GM18520 (cell line): ENCODE results near the gene TSC2.
"Not testable (repeated sequence)": the region's sequence is repeated elsewhere in the genome, so short reads cannot be mapped to it uniquely, and the experiment has no call there.

Source experiments
- ATAC-seq: cut with Tn5 transposase; IDR thresholded peaks from one replicate; pipeline ENCODE4 v1.9.1; 2021; ENCODE audit not compliant: unreplicated experiment

The TSC2 gene

DNA sequence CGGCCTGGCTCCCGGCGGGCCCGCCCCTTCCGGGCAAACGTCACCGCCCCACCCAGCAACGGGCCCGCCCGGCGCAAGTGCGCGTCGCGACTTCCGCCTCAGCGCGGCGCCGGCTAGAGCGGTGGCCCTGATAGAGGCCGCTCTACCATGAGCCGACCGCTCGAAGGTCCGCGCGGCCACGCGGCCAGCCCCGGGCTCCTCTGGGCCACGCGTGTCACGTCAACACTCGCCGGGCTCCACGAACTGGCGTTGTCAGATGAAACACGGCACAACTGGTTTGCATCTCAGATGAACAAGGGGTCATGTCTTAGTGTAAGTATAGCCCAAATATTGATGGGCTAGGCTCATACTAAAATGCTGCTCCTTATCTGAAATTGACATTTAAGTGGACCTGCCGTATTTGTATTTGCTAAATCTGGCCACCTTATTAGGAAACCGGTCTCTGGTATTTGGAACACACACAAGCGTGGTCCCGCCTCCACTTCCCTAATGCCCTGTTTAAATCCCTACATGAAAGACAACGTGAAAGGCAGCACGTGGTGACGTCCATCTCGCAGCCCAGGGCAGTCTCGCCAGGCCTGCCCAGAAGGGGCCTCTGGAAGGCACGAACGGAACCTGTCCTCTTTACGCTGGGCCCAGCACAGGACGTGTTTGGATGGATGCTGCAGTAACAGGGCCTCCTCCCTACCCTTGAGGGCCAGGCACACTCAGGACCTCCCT is 37.8 kb upstream of the TSC2 start, which contains the start of gene ZNF598:
TSS of gene ZNF598 (minus strand) at position 31 of the 720 bp plus-strand sequence.
- ATAC-seq = peak; percentile 71

DNA sequence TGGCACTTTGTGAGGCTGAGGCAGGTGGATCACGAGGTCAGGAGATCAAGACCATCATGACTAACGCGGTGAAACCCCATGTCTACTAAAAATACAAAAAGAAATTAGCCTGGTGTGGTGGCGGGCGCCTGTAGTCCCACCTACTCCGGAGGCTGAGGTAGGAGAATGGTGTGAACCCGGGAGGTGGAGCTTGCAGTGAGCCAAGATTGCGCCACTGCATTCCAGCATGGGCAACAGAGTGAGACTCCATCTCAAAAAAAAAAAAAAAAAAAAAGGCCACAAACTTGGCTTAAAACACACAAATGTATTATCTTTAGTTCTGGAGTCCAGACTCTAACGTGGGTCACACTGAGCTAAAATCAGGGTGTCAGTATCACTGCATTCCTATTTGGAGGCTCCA is 36.1 kb upstream of the TSC2 start:
- ATAC-seq = not testable (repeated sequence)

DNA sequence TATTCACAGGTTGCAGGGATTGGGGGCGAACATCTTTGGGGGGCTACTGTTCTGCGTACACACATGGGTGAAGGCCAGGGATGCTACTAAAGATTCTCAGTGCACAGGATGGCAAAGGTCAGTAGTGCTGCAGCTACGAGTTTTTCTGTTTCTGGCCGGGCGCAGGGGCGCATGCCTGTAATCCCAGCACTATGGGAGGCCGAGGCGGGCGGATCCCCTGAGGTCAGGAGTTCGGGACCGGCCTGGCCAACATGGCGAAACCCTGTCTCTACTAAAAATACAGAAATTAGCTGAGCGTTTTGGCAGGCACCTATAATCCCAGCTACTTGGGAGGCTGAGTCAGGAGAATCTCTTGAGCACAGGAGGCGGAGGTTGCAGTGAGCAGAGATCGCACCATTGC is 34.3 kb upstream of the TSC2 start:
- no peak for ATAC-seq

DNA sequence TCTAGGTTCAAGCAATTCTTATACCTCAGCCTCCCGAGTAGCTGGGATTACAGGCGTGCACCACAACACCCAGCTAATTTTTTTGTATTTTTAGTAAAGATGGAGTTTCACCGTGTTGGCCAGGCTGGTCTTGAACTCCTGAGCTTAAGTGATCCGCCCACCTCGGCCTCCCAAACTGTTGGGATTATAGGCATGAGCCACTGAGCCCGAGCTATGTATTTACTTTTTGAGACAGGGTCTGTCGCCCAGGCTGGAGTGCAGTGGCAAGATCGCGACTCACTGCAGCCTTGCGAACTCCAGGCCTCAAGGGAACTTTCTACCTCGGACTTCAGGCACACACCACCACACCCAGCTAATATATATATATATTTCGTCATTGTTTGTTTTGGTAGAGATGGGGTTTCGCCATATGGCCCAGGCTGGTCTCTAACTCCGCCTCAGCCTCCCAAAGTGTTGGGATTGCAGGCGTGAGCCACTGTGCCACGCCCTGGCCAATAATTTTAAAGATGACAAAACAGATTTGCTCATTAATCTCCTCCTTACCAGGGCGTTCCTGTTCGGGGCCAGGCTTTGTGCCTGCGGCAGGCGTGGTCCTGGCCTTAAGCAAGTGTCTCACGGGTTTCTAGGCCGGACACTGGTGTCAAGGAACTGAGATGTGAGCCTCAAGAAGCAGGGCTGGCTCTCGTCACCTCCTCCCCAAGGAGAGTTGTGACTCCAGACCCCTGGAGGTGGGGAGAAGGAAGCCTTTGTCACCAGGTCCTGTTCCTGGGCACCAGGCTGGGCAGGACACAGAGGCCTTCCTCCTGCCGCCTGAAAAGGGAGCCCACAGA is 32.5 kb upstream of the TSC2 start:
- no peak for ATAC-seq

DNA sequence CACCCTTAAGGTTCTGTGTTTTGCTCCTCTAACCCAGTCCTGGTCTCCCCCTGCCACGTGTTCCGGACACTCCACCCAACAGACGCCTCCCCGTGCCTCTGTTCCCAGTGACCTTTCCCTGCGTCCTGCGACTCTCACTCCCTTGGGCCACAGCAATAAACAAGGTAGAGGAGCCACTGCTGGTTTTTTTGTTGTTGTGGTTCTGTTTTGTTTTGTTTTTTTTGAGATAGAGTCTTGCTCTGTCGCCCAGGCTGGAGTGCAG is 31.9 kb upstream of the TSC2 start:
- ATAC-seq = no peak

DNA sequence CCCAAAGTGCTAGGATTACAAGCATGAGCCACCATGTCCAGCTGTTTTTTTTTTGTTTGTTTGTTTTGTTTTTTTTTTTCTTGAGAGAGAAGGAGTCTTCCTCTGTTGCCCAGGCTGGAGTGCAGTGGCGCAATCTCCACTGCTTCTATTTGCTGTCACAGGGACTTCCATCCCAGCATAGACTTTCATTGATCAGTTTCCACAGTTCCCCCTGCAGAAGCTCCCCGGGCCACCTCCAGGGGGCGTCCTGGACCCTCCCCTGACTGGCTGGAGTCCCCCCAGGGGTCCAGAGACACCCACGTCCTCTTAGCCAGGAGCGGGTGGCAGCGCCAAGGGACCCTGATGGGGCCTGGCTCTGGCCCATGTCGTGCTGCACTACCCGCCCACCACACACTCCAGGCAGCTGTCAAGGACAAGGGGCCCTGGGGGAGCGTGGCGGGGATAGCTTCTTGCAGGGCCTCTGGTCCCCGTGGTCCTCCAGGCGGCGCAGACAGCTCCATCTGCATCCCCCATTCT is 31.3 kb upstream of the TSC2 start:
- ATAC-seq = no peak

DNA sequence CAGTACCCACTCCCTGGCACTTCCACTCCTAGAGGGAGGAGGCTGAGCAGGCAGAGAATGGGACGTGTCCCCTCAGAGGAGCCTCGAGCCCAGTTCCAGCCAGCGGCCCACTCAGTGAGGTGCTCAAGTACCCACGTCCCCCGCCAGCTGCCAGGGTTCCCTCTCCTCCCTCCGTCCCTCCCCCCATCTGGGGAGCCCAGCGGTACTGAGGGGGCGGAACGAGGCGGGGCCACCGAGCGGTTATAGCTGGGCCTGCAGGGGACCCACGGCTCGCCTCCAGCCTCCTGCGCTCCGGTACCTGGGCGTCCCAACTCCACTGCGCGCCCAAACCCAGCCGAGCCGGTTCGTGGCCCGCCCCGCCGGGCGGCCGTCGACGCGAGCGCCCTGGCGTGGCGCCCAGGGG is 28.3 kb upstream of the TSC2 start, which contains the start of gene NPW:
TSS of gene NPW (plus strand) at position 268 of the 403 bp plus-strand sequence.
- no peak for ATAC-seq

DNA sequence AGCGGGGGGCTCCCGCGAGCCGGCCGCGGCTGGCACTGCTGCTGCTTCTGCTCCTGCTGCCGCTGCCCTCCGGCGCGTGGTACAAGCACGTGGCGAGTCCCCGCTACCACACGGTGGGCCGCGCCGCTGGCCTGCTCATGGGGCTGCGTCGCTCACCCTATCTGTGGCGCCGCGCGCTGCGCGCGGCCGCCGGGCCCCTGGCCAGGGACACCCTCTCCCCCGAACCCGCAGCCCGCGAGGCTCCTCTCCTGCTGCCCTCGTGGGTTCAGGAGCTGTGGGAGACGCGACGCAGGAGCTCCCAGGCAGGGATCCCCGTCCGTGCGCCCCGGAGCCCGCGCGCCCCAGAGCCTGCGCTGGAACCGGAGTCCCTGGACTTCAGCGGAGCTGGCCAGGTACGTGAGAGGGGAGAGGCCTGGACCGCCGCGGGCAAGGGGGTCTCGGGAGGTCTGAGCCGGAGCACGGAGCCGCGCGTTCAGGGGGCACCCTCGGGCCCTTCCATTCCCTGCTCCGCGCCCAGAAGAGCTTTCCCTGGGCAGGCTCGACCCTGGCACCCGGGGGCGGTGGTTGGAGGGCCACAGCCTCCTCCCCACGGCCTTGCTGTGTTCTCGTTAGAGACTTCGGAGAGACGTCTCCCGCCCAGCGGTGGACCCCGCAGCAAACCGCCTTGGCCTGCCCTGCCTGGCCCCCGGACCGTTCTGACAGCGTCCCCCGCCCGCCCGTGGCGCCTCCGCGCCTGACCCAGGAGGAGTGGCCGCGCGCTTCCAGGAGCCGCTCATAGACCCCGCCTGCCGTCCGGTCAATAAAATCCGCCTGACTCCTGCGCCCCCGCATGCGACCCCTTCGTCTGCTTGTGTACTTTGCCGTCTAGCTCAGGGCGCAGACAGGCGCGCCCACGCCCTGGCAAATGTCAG is 27.6 kb upstream of the TSC2 start:
- ATAC-seq = no peak

DNA sequence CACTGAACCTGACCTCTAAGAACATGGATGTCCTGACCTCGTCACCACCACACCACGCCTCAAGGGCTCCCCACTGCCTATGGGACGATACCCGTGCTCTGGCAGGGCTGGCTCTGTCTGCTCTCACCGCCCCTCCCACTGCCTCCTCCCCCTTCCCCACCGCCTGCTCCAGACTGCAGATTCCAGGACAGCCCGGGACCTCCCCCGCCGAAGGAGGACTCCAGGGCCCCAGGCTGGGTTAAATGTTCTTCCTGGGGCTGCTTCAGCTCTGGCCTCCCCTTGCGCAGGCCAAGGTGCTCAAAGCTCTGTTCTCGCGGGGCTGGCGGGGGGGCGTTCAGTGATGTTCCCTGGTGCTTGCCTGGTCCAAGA is 25.1 kb upstream of the TSC2 start:
- ATAC-seq = no peak

DNA sequence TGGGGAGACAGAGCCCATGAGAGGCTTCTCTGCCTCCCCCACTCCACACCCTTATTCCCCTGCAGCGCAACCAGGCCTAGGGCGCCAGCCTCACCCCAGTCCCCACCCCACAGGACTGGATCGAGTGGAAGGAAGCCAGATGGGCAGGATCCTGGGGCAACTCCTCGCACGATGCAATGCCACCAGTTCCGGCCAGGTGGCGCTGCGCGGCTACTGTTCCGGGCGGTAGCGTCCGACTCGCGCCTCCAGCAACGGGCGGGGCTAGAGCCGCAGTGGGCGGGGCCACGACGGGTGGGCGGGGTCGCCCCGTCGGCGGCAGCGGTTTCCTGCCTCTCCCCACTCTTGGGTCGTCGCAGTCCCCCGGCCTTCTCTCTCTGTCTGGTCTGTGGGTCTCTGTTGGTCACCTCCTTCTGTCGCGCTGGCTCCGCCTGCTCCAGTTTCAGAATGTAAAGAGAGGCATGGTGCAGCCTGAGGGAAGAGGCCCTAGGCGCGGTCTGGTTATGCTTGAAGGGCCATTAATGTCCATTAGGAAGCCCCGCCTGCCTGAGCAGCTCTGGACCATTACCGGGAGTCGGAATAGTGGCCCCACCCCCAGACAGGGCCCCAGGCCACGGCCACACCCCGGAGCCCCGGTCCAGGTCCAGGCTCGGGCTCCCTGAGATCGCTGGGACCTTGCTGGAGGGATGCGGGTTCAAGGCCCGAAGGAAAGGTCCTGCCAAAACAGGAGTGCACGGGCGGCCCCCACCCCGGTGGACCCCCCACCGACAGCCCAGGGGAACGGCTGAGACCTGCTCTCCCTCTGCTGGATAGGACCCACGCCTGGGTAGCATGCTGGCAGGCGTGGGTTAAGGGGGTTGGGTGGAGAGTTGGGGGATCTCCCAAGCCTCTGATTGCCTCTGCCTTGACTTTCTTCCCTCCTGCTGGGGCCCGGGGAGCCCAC is 24.4 kb upstream of the TSC2 start:
- peak; percentile 78 for ATAC-seq

DNA sequence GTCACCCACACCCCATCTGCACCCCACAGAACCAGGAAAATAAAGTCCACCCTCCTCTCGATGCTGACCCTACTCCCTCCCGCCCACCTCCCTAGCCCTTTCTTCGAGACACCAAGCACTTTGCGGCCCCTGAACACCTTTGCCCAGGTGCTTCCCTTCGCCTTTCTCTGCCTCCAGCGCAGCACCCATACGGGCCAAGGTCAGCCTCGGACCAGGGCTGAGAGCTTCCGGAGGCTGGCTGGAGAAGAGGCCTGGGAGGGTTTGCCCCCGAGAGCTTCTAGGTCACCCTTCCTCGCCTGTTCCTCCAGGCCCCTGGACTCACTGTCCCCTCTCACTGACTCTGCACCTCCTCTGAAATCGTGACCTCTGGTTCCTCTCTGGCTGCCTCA is 23.8 kb upstream of the TSC2 start:
- no peak for ATAC-seq

DNA sequence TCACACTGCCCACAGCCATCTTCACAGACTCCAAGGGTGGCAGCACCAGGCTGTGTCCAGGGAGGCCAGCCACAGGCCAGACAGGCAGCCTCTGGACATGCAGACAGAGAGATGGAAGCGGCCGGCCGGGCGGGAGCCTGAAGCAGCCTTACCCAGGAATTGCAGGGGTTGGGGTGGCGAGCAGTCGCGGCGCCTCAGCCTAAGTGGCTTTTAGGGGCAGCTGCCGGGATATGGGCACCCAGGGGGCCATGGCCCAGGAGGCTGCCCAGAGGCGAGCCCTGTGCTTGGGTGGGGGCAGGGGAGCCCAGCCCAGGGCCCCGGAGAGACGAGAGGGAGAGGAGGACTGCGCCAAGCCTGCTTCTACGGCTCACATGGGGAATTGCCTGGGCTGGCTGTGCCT is 22.5 kb upstream of the TSC2 start:
- no peak for ATAC-seq

DNA sequence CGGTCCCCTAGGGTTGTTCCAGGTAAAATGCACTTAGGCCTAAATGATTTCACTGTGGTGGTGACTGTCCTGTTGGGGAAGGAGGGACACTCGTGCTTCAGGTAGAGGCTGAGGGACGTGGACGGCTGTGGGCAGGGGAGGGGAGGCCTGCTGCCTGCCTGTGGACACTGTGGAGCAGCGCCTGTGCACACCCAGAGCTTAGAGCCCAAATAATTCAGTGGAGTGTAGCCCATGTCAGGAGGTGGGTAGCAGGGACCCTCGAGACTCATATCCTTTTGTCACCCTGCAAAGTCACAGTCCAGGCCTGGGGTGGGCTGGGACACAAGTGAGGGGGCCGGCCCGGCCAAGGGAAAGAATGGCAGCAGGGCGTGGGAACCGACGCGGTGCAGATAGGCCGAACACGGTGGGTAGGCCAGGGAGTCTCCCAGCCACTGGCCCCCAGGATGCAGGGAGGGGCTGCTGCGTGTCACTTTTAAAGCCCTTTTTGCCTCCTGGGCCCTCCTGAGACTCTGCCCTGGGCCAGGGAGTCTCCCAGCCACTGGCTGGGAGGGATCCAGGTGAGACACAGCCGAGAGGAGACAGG is 21.8 kb upstream of the TSC2 start:
- no peak for ATAC-seq

DNA sequence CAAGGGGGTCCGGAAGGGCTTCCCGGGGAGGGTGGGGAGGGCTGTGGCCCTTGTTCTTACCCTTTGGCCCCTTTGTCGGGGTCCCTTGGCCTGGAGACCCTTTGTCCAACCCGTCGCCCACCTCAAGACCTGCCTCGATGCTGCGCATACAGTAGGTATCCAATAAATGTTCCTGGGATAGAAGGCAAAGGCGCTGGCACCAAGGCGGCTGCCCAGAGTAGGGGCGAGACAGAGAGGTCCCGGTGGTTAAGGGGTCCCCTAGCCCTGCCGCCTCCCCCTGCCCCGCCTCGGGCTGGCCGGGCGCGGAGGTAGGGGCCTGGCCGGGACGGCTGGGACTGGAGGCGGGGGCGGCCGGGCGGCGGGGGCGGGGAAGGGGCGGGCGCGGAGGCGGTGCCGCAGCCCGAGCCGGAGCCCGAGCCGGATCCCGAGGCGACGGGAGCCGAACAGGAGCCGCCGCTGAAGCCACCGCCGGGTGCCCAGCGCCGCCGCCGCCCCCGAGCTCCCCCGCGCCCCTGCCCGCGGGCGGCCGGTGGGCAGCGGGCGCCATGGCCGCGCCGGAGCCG is 21.2 kb upstream of the TSC2 start, which contains the start of gene NHERF2:
TSS of gene NHERF2 (plus strand) at position 442 of the 563 bp plus-strand sequence. CDS start at position 546, 104 bp downstream.
- no peak for ATAC-seq

DNA sequence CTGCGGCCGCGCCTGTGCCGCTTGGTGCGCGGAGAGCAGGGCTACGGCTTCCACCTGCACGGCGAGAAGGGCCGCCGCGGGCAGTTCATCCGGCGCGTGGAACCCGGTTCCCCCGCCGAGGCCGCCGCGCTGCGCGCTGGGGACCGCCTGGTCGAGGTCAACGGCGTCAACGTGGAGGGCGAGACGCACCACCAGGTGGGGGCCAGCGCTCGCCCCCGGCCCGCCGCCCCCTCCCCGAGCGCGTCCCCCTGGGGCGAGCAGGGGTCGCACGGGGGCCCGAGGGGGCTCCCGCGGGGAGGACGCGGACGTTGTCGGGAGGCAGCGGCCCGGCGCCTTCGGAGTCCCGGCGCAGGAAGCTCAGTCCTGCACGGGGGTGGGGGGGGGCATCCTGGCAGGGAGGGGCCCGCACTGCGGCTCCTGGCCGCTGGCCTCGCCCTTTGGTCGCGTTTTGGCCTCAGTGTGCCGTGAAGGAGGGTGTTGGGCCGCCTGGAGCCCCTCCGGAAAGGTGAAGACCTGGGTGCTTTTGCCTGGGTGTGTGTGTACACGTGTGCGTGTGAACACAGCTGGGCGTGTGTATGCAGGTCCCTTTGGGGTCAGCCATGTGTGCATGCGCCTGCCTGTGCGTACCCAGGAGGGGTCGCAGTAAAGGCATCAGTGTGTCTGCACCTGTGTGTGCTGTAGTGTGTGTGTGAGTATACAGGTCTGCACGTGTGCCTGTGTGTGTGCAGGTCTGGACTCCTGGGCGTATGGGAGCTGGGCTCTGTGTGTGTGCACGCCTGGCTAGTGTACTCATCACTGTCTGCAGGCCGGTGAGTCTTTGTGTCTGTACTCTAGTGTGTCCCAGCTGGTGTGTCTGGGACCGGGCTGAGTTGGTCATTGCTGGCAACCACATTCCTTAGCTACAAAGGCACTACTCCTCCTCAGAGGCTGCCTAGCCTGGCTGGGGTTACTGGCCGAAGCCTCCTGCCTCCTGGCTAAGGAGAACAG is 20.5 kb upstream of the TSC2 start:
- no peak for ATAC-seq

DNA sequence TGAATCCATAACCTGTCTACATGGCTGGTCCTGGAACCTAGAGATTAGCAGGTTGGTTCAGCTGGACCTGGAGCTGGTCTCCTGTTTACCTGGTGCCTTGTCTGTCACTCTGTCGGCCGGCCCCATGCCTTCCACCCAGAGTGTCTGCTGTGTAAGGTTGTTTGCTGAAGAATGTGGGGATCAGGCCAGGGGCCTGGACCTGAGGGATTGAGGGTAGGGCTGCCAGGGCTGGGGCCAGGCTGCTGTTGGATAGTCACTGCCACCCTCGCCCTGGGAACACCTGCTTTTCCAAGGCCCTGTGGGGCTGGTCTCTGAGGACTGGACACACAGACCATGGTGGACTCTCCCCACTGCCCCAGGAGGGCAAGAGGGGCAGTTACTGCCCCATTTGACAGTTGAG is 19.6 kb upstream of the TSC2 start:
- no peak for ATAC-seq

DNA sequence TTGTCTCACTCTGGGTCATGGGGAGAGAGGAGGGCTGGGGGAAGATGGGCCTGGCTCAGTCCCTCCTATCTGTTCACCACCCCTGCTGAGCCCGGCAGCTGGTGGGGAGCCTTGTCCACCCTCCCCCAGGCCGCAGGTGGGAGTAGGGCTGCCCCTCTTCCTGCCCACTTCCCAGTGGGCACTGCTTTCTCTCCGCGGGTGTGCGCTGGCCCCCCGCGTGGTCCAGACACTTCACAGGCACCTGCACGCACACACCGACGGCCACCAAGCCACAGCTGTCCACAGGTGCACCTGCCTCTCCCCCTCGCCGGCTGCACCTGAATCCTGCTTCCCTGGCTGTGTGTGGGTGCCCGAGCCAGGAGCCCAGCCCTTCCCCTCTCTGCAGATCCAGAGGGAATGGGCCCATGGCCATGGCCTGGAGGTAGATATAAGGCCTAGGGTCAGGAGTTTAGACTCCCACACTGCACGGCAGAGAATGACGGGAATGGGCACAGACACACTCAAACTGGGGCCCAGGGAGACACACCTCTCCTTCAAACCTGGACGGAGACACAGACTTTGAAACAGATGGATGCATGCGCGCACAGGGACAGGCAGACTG is 19.1 kb upstream of the TSC2 start:
- no peak for ATAC-seq

DNA sequence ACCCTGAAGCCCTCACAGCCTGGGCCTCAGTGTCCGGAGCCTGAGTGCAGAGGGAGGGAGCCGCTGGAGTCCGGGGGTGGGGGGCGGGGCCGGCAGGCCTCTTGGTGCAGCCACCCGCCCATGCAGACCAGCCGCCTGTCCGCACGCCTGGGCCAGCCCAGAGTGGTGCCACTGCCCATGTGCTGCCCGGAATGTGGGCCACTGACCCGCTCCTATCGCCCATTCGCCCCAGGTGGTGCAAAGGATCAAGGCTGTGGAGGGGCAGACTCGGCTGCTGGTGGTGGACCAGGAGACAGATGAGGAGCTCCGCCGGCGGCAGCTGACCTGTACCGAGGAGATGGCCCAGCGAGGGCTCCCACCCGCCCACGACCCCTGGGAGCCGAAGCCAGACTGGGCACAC is 18.4 kb upstream of the TSC2 start:
- ATAC-seq = no peak
